ENCODE results near the gene PIWIL1.

The PIWIL1 gene

DNA sequence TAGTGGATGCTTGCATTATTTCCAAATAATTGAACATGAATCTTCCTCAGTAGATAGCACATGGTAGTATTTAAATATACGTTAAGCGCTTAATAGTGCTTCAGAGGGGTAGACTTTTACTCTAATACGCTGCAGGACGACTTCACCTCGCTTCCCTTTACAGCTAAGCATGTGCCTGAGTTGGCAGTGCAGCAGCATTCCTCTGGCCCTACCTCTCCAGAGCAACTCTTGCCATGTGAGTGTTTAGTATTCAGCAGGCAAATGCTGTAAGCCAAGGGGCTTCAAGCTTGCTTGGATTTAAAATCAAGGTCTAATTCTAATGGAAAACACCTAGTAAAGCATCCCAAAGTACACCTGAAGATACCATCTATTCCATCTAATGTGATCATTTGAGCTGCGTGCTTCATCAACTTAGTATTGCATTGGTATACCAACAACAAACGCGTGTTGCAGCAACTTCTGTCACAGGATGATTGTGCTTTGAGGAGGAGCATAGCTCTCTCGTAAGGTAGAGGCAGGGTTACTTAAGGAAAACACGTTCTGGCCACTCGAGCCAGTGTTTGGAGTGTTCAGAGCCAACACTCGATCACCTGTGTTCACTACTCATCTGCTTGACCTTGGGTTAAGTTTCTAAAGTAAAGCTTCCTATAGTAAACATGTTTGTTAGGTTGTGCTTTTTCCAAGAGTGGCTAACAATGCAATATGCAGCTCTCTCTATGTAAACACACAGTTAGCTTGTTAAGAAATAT, 60.6 kb downstream of the PIWIL1 start:
- no peak overlapping the region for H3K27ac ChIP-seq (ENCODE audit: low read length)
- H3K9me3 ChIP-seq (ENCODE audit: insufficient read depth, low read length, severe bottlenecking): no peaks in the 10 kb centered on the region
- H3K36me3 ChIP-seq (ENCODE audit: insufficient read depth, low read length): no peaks in the 10 kb centered on the region
- ATAC-seq (ENCODE audit: insufficient read depth, low read depth) (no peak), DNase-seq (no peak)
- H3K27me3 ChIP-seq (ENCODE audit: insufficient read depth, low read length, poor library complexity): no peaks in the 10 kb centered on the region
- no peak overlapping the region for H3K4me3 ChIP-seq (ENCODE audit: low read depth in 1 of 2, low read length in 2 of 2)
- no peak overlapping the region for H2AFZ ChIP-seq (ENCODE audit: low read depth, low read length)
- no peaks in the 10 kb centered on the region for H3K79me2 ChIP-seq (ENCODE audit: insufficient read depth, low read length)
- H3K4me2 ChIP-seq (ENCODE audit: insufficient read depth, low read length): no peak overlapping the region
- peaks cover 6% of the 10 kb centered on the region for H3K4me1 ChIP-seq (ENCODE audit: insufficient read depth, low read length)
- no peaks in the 10 kb centered on the region for H4K20me1 ChIP-seq (ENCODE audit: insufficient read depth, low read length)
- TF ChIP-seq, protein P1, sequence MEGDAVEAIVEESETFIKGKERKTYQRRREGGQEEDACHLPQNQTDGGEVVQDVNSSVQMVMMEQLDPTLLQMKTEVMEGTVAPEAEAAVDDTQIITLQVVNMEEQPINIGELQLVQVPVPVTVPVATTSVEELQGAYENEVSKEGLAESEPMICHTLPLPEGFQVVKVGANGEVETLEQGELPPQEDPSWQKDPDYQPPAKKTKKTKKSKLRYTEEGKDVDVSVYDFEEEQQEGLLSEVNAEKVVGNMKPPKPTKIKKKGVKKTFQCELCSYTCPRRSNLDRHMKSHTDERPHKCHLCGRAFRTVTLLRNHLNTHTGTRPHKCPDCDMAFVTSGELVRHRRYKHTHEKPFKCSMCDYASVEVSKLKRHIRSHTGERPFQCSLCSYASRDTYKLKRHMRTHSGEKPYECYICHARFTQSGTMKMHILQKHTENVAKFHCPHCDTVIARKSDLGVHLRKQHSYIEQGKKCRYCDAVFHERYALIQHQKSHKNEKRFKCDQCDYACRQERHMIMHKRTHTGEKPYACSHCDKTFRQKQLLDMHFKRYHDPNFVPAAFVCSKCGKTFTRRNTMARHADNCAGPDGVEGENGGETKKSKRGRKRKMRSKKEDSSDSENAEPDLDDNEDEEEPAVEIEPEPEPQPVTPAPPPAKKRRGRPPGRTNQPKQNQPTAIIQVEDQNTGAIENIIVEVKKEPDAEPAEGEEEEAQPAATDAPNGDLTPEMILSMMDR (IDR thresholded peaks at IDR 0.05; ENCODE audit: borderline replicate concordance, extremely low read depth, low read length, poor library complexity, severe bottlenecking): no peak
- TF ChIP-seq EZH2 (IDR thresholded peaks at IDR 0.05; ENCODE audit: borderline replicate concordance, low read depth, low read length, severe bottlenecking): no peak
- H3K9ac ChIP-seq (ENCODE audit: low read depth, low read length): no peak overlapping the region

DNA sequence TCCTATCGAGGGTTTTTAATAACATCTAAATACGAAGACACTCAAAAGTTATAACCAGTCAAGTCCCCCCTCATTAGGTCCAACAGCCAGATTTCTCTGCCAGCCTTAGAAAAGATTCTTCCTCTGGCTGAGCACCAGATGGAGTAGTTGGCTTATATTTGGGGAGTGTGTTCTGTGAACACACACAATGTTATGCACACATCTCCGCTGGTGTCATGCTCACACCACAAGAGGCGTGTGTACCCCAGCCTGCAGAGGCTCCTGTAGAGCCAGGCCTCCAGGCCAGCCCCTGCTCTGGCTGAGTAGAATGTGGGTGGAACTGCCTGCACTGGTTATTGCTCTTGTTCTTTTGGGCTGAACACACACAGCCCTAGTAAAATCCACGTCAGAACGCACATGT, 64.0 kb downstream of the PIWIL1 start:
- Histone ChIP-seq H3K79me2 (ENCODE audit: insufficient read depth, low read length) (no peaks in the 10 kb centered on the region), H3K4me1 (ENCODE audit: insufficient read depth, low read length) (no peaks in the 10 kb centered on the region), H3K27ac (ENCODE audit: low read length) (no peak overlapping the region), H3K36me3 (ENCODE audit: insufficient read depth, low read length) (no peaks in the 10 kb centered on the region), H3K4me3 (ENCODE audit: low read depth in 1 of 2, low read length in 2 of 2) (no peak overlapping the region), H4K20me1 (ENCODE audit: insufficient read depth, low read length) (no peaks in the 10 kb centered on the region), H2AFZ (ENCODE audit: low read depth, low read length) (no peak overlapping the region), H3K27me3 (ENCODE audit: insufficient read depth, low read length, poor library complexity) (no peaks in the 10 kb centered on the region), H3K4me2 (ENCODE audit: insufficient read depth, low read length) (no peak overlapping the region), H3K9me3 (ENCODE audit: insufficient read depth, low read length, severe bottlenecking) (no peaks in the 10 kb centered on the region), H3K9ac (ENCODE audit: low read depth, low read length) (no peak overlapping the region)
- DNase-seq (peak; percentile 22), ATAC-seq (ENCODE audit: insufficient read depth, low read depth) (peak; percentile 70)
- no peak for TF ChIP-seq EZH2 (IDR thresholded peaks at IDR 0.05; ENCODE audit: borderline replicate concordance, low read depth, low read length, severe bottlenecking)
- TF ChIP-seq, protein P1 (IDR thresholded peaks at IDR 0.05; ENCODE audit: borderline replicate concordance, extremely low read depth, low read length, poor library complexity, severe bottlenecking): peak; percentile 60

DNA sequence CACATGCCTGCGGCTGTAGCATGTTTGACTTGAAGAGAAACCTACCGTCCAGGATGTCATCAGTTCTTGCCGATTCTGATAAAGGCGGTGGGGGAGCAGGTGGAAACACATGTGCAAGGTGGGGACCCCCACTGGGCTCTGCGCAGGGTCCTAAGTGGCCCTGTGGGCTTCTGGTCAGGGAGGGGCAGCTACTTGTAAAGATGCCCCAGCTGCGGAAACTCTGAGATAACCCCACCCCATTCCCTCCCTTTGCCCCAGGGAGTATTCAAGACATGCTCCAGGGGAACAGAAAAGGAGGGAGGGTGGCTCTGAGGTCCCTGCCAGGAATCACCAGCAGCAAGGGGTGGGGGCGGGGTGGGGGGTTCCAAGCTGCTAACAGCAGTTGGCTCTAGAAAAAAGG, 67.6 kb downstream of the PIWIL1 start:
- no peak for TF ChIP-seq EZH2 (IDR thresholded peaks at IDR 0.05; ENCODE audit: borderline replicate concordance, low read depth, low read length, severe bottlenecking)
- TF ChIP-seq, protein P1 (IDR thresholded peaks at IDR 0.05; ENCODE audit: borderline replicate concordance, extremely low read depth, low read length, poor library complexity, severe bottlenecking): no peak
- Histone ChIP-seq H3K27me3 (ENCODE audit: insufficient read depth, low read length, poor library complexity) (no peaks in the 10 kb centered on the region), H3K4me2 (ENCODE audit: insufficient read depth, low read length) (no peak overlapping the region), H3K4me3 (ENCODE audit: low read depth in 1 of 2, low read length in 2 of 2) (no peak overlapping the region), H3K27ac (ENCODE audit: low read length) (no peak overlapping the region), H3K79me2 (ENCODE audit: insufficient read depth, low read length) (no peaks in the 10 kb centered on the region), H3K9ac (ENCODE audit: low read depth, low read length) (no peak overlapping the region), H3K36me3 (ENCODE audit: insufficient read depth, low read length) (no peaks in the 10 kb centered on the region), H4K20me1 (ENCODE audit: insufficient read depth, low read length) (no peaks in the 10 kb centered on the region), H3K4me1 (ENCODE audit: insufficient read depth, low read length) (no peaks in the 10 kb centered on the region), H2AFZ (ENCODE audit: low read depth, low read length) (no peak overlapping the region), H3K9me3 (ENCODE audit: insufficient read depth, low read length, severe bottlenecking) (no peaks in the 10 kb centered on the region)
- DNase-seq: no peak
- no peak for ATAC-seq (ENCODE audit: insufficient read depth, low read depth)
